HepG2 (cell line): ENCODE data around the gene HAGH. TPM values are rescaled to one million over a fixed set of nuclear protein-coding genes. Genes with fewer than 3 reads are reported as not detected.

Experiments
- DR1 ChIP-seq: sonication (generic); formaldehyde crosslinking; IDR thresholded peaks from 2 replicates; pipeline ENCODE4 v1.8.0; 2021; ENCODE audit warnings: mild to moderate bottlenecking, missing genetic modification reagents, inconsistent platforms
- EHMT2 ChIP-seq: fragments of 200-600 bp; sonication (generic); IDR thresholded peaks from 2 replicates; pipeline ENCODE4 v1.7.0; 2017; ENCODE audit warnings: antibody characterized with exemption, low read depth, low read length, borderline replicate concordance
- GABPA ChIP-seq, 2 experiments: IDR thresholded peaks; 2 replicates each; pipeline ENCODE4 v1.6.1; 2011 to 2016; ENCODE audit warnings: low read depth in 2 of 2, low read length in 1 of 2, missing biosample characterization in 1 of 2, missing genetic modification characterization in 1 of 2
- KDM1A ChIP-seq: IDR thresholded peaks from 2 replicates; pipeline ENCODE4 v1.6.1; 2016; ENCODE audit warnings: missing compliant biosample characterization
- KLF15 ChIP-seq: sonication (generic); formaldehyde crosslinking; IDR thresholded peaks from 2 replicates; pipeline ENCODE4 v1.8.1; 2023; ENCODE audit warnings: borderline replicate concordance, mild to moderate bottlenecking, inconsistent platforms, missing genetic modification reagents, mixed read lengths
- MIER2 ChIP-seq: IDR thresholded peaks from 2 replicates; pipeline ENCODE4 v1.6.1; 2016; ENCODE audit warnings: missing biosample characterization, missing genetic modification reagents
- MYC ChIP-seq: sonication (generic); formaldehyde crosslinking; IDR thresholded peaks from 2 replicates; pipeline ENCODE4 v1.9.0; 2021; ENCODE audit warnings: missing genetic modification reagents, borderline replicate concordance
- NFATC3 ChIP-seq: sonication (generic); formaldehyde crosslinking; IDR thresholded peaks from 2 replicates; pipeline ENCODE4 v1.5.1; 2020; ENCODE audit warnings: mild to moderate bottlenecking, missing genetic modification reagents
- RNF2 ChIP-seq: fragments of 450-650 bp; conservative IDR thresholded peaks from 2 replicates; pipeline ENCODE4 v1.6.1; 2016; ENCODE audit warnings: low read depth
- TAF15 ChIP-seq: fragments of 200-400 bp; formaldehyde crosslinking; IDR thresholded peaks from one replicate; pipeline ENCODE4 v1.6.1; 2018; ENCODE audit warnings: mild to moderate bottlenecking, low read depth, low read length; ENCODE audit not compliant: poor library complexity, severe bottlenecking
- ZNF292 ChIP-seq: sonication (generic); formaldehyde crosslinking; IDR thresholded peaks from 2 replicates; pipeline ENCODE4 v1.8.1; 2022; ENCODE audit warnings: mild to moderate bottlenecking, low read depth, missing genetic modification reagents, borderline replicate concordance
- ZNF382 ChIP-seq: sonication (generic); formaldehyde crosslinking; IDR thresholded peaks from 2 replicates; pipeline ENCODE4 v1.5.0; 2020; ENCODE audit warnings: missing genetic modification reagents, mild to moderate bottlenecking, borderline replicate concordance
- ZNF605 ChIP-seq: sonication (generic); formaldehyde crosslinking; IDR thresholded peaks from 2 replicates; pipeline ENCODE4 v1.8.0; 2022; ENCODE audit warnings: mild to moderate bottlenecking, missing genetic modification reagents
- ZNF777 ChIP-seq: sonication (generic); formaldehyde crosslinking; IDR thresholded peaks from 2 replicates; pipeline ENCODE4 v1.4.0; 2020; ENCODE audit warnings: missing genetic modification reagents
- polyA plus RNA-seq, 8 experiments: library from polyadenylated mRNA; depleted of rRNA in 3 of 8; stranded (reverse) in 7 of 8; unstranded in 1 of 8; fragments of >200 nt; fragmentation: Illumina TruSeq in 4 of 8; extraction: Trizol in 4 of 8; gene quantifications; 2 replicates each; pipeline versions ENCODE4 v1.2.1 to v1.2.3, GENCODE V29; 2011 to 2016; ENCODE audit warnings: low read depth in 4 of 8, missing spikeins in 1 of 8, mixed read lengths in 1 of 8; ENCODE audit not compliant: insufficient read depth in 1 of 8
- total RNA-seq, 5 experiments: library from RNA; depleted of rRNA; stranded (reverse); fragments of >200 nt; fragmentation: Illumina TruSeq; extraction: Trizol; gene quantifications; 2 replicates each; pipeline ENCODE4 v1.2.3, GENCODE V29; 2016; ENCODE audit warnings: low read depth in 1 of 5
- TF ChIP-seq, protein P1 (sequence below): sonication (generic); formaldehyde crosslinking; IDR thresholded peaks from 2 replicates; pipeline ENCODE4 v1.4.0; 2020; ENCODE audit warnings: missing genetic modification reagents
- TF ChIP-seq, protein P2 (sequence below): sonication (generic); formaldehyde crosslinking; IDR thresholded peaks from 2 replicates; pipeline ENCODE4 v1.9.0; 2021; ENCODE audit warnings: missing genetic modification reagents, borderline replicate concordance
- TF ChIP-seq, protein P3 (sequence below): sonication (generic); formaldehyde crosslinking; IDR thresholded peaks from 2 replicates; pipeline ENCODE4 v1.5.0; 2020; ENCODE audit warnings: mild to moderate bottlenecking, missing genetic modification reagents, moderate library complexity
- TF ChIP-seq, protein P4 (sequence below): sonication (generic); formaldehyde crosslinking; IDR thresholded peaks from 2 replicates; pipeline ENCODE4 v1.8.1; 2023; ENCODE audit warnings: mild to moderate bottlenecking, inconsistent platforms, moderate library complexity, missing genetic modification reagents, borderline replicate concordance
- TF ChIP-seq, protein P5 (sequence below): IDR thresholded peaks from 2 replicates; pipeline ENCODE4 v1.6.1; 2016; ENCODE audit warnings: low read depth, borderline replicate concordance
- TF ChIP-seq, protein P6 (sequence below): sonication (generic); formaldehyde crosslinking; IDR thresholded peaks from 2 replicates; pipeline ENCODE4 v1.5.0; 2020; ENCODE audit warnings: missing genetic modification reagents

Gene HAGH
- total and polyA plus RNA-seq, 2 of the 13 experiments (the other 11 are each of a cell fraction or from before 2014, with no cell fraction given): 70.4 to 95.4 TPM

DNA sequence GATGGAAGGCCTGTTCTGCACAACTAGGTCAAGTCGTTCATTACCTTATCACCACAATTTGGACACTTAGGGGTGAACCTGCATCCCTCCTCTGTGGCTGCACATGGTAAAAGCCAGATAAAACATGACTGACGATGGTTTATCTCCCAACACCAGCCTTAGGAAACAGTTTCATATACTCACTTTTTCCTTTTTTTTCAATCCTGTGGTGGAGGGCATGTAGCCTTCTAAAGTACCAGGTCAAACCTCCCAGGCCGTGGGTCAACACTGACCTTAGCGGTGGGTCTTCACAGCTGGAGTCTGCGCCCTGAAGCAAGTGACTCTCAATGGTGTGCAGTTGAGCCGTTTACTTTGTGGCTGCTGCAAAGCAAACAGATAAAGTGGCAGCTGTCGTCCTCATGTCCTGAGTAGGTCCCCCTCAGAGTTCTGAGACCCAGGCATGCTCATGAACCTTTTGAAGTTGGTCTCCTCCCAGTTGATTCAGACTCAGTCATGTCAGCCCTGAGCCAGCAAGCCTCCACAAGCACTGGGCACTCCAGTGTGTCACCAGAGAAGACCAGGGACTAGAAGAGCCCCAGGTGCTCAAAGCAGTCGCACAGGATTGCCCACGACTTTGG lies 6.3 kb upstream of the HAGH start (continued):
- peak; percentile 76; the same call in 1 of the 2 replicates for TF ChIP-seq MYC (CRISPR knock-in tag)
- TF ChIP-seq ZNF382: no peak
- TF ChIP-seq ZNF605: 0 out of 2 replicates have a peak, but pooled peaks have one; percentile 74
- TF ChIP-seq, protein P1, sequence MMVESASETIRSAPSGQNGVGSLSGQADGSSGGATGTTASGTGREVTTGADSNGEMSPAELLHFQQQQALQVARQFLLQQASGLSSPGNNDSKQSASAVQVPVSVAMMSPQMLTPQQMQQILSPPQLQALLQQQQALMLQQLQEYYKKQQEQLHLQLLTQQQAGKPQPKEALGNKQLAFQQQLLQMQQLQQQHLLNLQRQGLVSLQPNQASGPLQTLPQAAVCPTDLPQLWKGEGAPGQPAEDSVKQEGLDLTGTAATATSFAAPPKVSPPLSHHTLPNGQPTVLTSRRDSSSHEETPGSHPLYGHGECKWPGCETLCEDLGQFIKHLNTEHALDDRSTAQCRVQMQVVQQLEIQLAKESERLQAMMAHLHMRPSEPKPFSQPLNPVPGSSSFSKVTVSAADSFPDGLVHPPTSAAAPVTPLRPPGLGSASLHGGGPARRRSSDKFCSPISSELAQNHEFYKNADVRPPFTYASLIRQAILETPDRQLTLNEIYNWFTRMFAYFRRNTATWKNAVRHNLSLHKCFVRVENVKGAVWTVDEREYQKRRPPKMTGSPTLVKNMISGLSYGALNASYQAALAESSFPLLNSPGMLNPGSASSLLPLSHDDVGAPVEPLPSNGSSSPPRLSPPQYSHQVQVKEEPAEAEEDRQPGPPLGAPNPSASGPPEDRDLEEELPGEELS (CRISPR knock-in tag): peak; percentile 84
- no peak for TF ChIP-seq TAF15
- TF ChIP-seq GABPA (IDR thresholded peaks at IDR 0.05; ENCODE audit: low read depth, low read length): no peak
- 0 out of 2 replicates have a peak, but pooled peaks have one; percentile 20 for TF ChIP-seq GABPA (CRISPR knock-in tag; IDR thresholded peaks at IDR 0.05; ENCODE audit: low read depth)
- TF ChIP-seq, protein P2, sequence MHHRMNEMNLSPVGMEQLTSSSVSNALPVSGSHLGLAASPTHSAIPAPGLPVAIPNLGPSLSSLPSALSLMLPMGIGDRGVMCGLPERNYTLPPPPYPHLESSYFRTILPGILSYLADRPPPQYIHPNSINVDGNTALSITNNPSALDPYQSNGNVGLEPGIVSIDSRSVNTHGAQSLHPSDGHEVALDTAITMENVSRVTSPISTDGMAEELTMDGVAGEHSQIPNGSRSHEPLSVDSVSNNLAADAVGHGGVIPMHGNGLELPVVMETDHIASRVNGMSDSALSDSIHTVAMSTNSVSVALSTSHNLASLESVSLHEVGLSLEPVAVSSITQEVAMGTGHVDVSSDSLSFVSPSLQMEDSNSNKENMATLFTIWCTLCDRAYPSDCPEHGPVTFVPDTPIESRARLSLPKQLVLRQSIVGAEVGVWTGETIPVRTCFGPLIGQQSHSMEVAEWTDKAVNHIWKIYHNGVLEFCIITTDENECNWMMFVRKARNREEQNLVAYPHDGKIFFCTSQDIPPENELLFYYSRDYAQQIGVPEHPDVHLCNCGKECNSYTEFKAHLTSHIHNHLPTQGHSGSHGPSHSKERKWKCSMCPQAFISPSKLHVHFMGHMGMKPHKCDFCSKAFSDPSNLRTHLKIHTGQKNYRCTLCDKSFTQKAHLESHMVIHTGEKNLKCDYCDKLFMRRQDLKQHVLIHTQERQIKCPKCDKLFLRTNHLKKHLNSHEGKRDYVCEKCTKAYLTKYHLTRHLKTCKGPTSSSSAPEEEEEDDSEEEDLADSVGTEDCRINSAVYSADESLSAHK (CRISPR knock-in tag): no peak
- TF ChIP-seq DR1 (CRISPR knock-in tag): no peak
- no peak for TF ChIP-seq EHMT2
- TF ChIP-seq KLF15 (CRISPR knock-in tag): no peak
- TF ChIP-seq ZNF777 (CRISPR knock-in tag): no peak
- TF ChIP-seq, protein P3, sequence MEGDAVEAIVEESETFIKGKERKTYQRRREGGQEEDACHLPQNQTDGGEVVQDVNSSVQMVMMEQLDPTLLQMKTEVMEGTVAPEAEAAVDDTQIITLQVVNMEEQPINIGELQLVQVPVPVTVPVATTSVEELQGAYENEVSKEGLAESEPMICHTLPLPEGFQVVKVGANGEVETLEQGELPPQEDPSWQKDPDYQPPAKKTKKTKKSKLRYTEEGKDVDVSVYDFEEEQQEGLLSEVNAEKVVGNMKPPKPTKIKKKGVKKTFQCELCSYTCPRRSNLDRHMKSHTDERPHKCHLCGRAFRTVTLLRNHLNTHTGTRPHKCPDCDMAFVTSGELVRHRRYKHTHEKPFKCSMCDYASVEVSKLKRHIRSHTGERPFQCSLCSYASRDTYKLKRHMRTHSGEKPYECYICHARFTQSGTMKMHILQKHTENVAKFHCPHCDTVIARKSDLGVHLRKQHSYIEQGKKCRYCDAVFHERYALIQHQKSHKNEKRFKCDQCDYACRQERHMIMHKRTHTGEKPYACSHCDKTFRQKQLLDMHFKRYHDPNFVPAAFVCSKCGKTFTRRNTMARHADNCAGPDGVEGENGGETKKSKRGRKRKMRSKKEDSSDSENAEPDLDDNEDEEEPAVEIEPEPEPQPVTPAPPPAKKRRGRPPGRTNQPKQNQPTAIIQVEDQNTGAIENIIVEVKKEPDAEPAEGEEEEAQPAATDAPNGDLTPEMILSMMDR (CRISPR knock-in tag): no peak
- TF ChIP-seq, protein P4, sequence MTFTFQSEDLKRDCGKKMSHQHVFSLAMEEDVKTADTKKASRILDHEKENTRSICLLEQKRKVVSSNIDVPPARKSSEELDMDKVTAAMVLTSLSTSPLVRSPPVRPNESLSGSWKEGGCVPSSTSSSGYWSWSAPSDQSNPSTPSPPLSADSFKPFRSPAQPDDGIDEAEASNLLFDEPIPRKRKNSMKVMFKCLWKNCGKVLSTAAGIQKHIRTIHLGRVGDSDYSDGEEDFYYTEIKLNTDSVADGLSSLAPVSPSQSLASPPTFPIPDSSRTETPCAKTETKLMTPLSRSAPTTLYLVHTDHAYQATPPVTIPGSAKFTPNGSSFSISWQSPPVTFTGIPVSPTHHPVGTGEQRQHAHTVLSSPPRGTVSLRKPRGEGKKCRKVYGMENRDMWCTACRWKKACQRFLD (CRISPR knock-in tag): no peak
- TF ChIP-seq MIER2 (CRISPR knock-in tag): peak; percentile 14; the same call in 1 of the 2 replicates
- TF ChIP-seq RNF2: no peak
- 0 out of 2 replicates have a peak, but pooled peaks have one; percentile 11 for TF ChIP-seq KDM1A (CRISPR knock-in tag)
- TF ChIP-seq, protein P5, sequence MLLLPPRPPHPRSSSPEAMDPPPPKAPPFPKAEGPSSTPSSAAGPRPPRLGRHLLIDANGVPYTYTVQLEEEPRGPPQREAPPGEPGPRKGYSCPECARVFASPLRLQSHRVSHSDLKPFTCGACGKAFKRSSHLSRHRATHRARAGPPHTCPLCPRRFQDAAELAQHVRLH (CRISPR knock-in tag): peak; percentile 48; the same call in 1 of the 2 replicates
- TF ChIP-seq, protein P6, sequence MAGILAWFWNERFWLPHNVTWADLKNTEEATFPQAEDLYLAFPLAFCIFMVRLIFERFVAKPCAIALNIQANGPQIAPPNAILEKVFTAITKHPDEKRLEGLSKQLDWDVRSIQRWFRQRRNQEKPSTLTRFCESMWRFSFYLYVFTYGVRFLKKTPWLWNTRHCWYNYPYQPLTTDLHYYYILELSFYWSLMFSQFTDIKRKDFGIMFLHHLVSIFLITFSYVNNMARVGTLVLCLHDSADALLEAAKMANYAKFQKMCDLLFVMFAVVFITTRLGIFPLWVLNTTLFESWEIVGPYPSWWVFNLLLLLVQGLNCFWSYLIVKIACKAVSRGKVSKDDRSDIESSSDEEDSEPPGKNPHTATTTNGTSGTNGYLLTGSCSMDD (CRISPR knock-in tag): no peak
- TF ChIP-seq ZNF292 (CRISPR knock-in tag): peak; percentile 82; the same call in 1 of the 2 replicates
- TF ChIP-seq NFATC3 (CRISPR knock-in tag): no peak
